ENCODE data around the gene DPP4. TPM values are rescaled to one million over a fixed set of nuclear protein-coding genes. Genes with fewer than 3 reads are reported as not detected.

Gene DPP4
- total RNA-seq, 2 donors from 2014 or later, result 25.5 to 40.5 TPM

- Histone ChIP-seq H3K9ac (ENCODE audit: low read depth in 2 of 2, low read length in 2 of 2) (no peak overlapping the region), H3K27me3 (no peaks in the 10 kb centered on the region), H3K4me1 (no peaks in the 10 kb centered on the region), H3K9me3 (no peaks in the 10 kb centered on the region), H3K27ac (no peak overlapping the region), H3K4me3 (no peak overlapping the region), H3K36me3 (no peaks in the 10 kb centered on the region)
- TF ChIP-seq CTCF (IDR thresholded peaks at IDR 0.05), result no peak
- intact Hi-C loops (cut with DNase I), result no loop called here
- DNase-seq, result no peak
Observed at GRCh38 chr2:161972232-161972631, 101.8 kb downstream of the DPP4 start.

- Histone ChIP-seq H3K27me3 (no peaks in the 10 kb centered on the region), H3K4me1 (no peaks in the 10 kb centered on the region), H3K9me3 (no peaks in the 10 kb centered on the region), H3K9ac (ENCODE audit: low read depth in 2 of 2, low read length in 2 of 2) (no peak overlapping the region), H3K27ac (no peak overlapping the region), H3K4me3 (no peak overlapping the region), H3K36me3 (no peaks in the 10 kb centered on the region)
- no peak for TF ChIP-seq CTCF (IDR thresholded peaks at IDR 0.05)
- no peak for DNase-seq
- intact Hi-C loops (cut with DNase I), result no loop called here
Observed at GRCh38 chr2:161971551-161971950, 102.5 kb downstream of the DPP4 start.

- Histone ChIP-seq H3K9ac (ENCODE audit: low read depth in 2 of 2, low read length in 2 of 2) (no peak overlapping the region), H3K4me3 (no peak overlapping the region), H3K36me3 (no peaks in the 10 kb centered on the region), H3K27ac (no peak overlapping the region), H3K9me3 (no peaks in the 10 kb centered on the region), H3K27me3 (no peaks in the 10 kb centered on the region), H3K4me1 (no peaks in the 10 kb centered on the region)
- no peak for TF ChIP-seq CTCF (IDR thresholded peaks at IDR 0.05)
- no peak for DNase-seq
- intact Hi-C loops (cut with DNase I), result no loop called here
Observed at GRCh38 chr2:161969159-161969558, 104.9 kb downstream of the DPP4 start.

- Histone ChIP-seq H3K36me3 (no peaks in the 10 kb centered on the region), H3K4me1 (no peaks in the 10 kb centered on the region), H3K4me3 (no peak overlapping the region), H3K9ac (ENCODE audit: low read depth in 2 of 2, low read length in 2 of 2) (no peak overlapping the region), H3K9me3 (no peaks in the 10 kb centered on the region), H3K27ac (no peak overlapping the region), H3K27me3 (no peaks in the 10 kb centered on the region)
- no peak for DNase-seq
- no peak for TF ChIP-seq CTCF (IDR thresholded peaks at IDR 0.05)
- intact Hi-C loops (cut with DNase I), result no loop called here
Observed at GRCh38 chr2:161965994-161966393, 108.0 kb downstream of the DPP4 start.

- Histone ChIP-seq H3K4me3 (no peak overlapping the region), H3K4me1 (no peaks in the 10 kb centered on the region), H3K27me3 (no peaks in the 10 kb centered on the region), H3K27ac (no peak overlapping the region), H3K9ac (ENCODE audit: low read depth in 2 of 2, low read length in 2 of 2) (no peak overlapping the region), H3K9me3 (no peaks in the 10 kb centered on the region), H3K36me3 (no peaks in the 10 kb centered on the region)
- no peak for TF ChIP-seq CTCF (IDR thresholded peaks at IDR 0.05)
- intact Hi-C loops (cut with DNase I), result no loop called here
- no peak for DNase-seq
Observed at GRCh38 chr2:161964160-161964559, 109.9 kb downstream of the DPP4 start.

GRCh38 chr2:161962160-161962559 is 111.9 kb downstream of the DPP4 start:
- no peak for TF ChIP-seq CTCF (IDR thresholded peaks at IDR 0.05)
- H3K9me3 ChIP-seq, result no peaks in the 10 kb centered on the region
- intact Hi-C loops (cut with DNase I), result no loop called here

More at GRCh38 chr2:161962160-161962559, 111.9 kb downstream of the DPP4 start:
- Histone ChIP-seq H3K36me3 (no peaks in the 10 kb centered on the region), H3K4me3 (no peak overlapping the region), H3K9ac (ENCODE audit: low read depth in 2 of 2, low read length in 2 of 2) (no peak overlapping the region), H3K27ac (no peak overlapping the region), H3K27me3 (no peaks in the 10 kb centered on the region), H3K4me1 (no peaks in the 10 kb centered on the region)
- DNase-seq, result no peak
